HUES48 (cell line): ENCODE data around the gene PRKG1.

Experiments
- H3K27ac ChIP-seq: one replicate; pipeline ENCODE4 v1.7.0; 2013; ENCODE audit warnings: low read depth, low read length, inconsistent platforms
- H3K27me3 ChIP-seq: 2 replicates; pipeline ENCODE4 v1.6.1; 2013; ENCODE audit warnings: mild to moderate bottlenecking, low read length; ENCODE audit not compliant: control insufficient read depth, insufficient read depth
- H3K36me3 ChIP-seq: 2 replicates; pipeline ENCODE4 v1.6.1; 2013; ENCODE audit warnings: low read length; ENCODE audit not compliant: control insufficient read depth, insufficient read depth
- H3K4me1 ChIP-seq: 2 replicates; pipeline ENCODE4 v1.6.1; 2013; ENCODE audit warnings: mild to moderate bottlenecking, low read length; ENCODE audit not compliant: control insufficient read depth, insufficient read depth
- H3K4me3 ChIP-seq: 2 replicates; pipeline ENCODE4 v1.5.1; 2013; ENCODE audit warnings: mild to moderate bottlenecking, low read depth, low read length
- H3K9ac ChIP-seq: 2 replicates; pipeline ENCODE4 v1.6.1; 2013; ENCODE audit warnings: mild to moderate bottlenecking, low read depth, low read length, moderate library complexity
- H3K9me3 ChIP-seq: 2 replicates; pipeline ENCODE4 v1.6.1; 2013; ENCODE audit warnings: low read length; ENCODE audit not compliant: control insufficient read depth, insufficient read depth

PRKG1 gene

DNA sequence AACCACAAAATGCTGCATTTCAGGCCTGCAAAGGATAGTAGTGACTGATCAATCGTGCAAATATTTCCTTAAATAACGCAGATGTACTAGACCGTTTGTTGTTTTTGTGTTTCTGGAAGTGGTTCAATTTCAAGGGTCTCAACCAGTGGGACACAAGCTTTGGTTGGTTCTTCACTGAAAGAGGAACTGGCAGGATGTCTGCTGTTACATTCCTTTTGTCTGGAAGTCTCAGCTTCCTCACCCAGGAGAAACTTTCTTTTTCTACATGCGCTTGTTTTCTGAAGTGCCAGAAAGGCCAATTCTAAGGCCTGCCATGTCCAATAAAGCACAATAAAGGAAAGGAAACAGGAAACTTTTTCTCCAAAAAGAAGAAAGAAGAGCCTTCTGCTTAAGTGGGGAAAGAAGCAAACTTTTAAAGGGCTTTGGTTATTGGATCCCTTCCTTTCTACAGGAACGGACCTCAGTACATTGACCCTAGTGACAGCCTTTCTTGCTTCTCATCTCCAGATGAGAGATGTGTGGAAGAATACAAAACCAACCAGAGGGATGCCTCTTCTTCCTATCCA is 1243.9 kb downstream of the PRKG1 start:
- no peak overlapping the region for H3K27ac ChIP-seq
- H3K9ac ChIP-seq = no peak overlapping the region
- H3K4me1 ChIP-seq = peaks cover 7% of the 10 kb centered on the region
- no peaks in the 10 kb centered on the region for H3K36me3 ChIP-seq
- peaks cover 46% of the 10 kb centered on the region for H3K27me3 ChIP-seq
- H3K9me3 ChIP-seq = no peaks in the 10 kb centered on the region
- no peak overlapping the region for H3K4me3 ChIP-seq

DNA sequence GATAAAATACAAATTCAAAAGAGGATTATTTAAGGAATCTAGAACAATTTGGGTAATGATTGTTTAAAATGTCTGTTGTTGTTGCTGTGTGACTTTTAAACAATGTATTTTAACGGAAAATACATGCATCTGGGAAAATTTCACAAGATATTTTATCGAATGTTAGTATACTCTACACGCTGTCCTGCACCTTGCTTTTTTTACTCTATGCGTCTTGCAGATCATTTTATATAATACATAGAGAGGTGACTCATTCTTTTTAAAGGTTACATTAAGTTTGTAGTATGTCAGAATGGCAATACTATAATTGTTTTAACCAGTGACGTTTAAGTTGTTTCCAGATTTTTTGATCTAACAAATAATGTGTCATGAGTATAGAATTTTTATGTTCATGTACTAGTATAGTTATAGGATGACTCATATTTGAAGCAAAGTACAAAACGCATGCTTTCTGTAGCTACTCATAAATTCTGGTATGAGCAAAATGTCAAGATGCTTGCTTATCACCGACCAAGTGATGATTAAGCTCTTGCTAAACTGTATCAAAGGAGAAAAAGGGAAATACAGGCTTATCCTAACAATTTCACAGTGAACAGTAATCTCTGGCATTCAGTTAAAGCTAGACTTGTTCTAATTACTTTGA is 1244.7 kb downstream of the PRKG1 start:
- H3K27ac ChIP-seq = no peak overlapping the region
- H3K9ac ChIP-seq = no peak overlapping the region
- H3K4me3 ChIP-seq = no peak overlapping the region
- H3K4me1 ChIP-seq = no peaks in the 10 kb centered on the region
- H3K36me3 ChIP-seq = no peaks in the 10 kb centered on the region
- no peaks in the 10 kb centered on the region for H3K9me3 ChIP-seq
- peaks cover 38% of the 10 kb centered on the region for H3K27me3 ChIP-seq

DNA sequence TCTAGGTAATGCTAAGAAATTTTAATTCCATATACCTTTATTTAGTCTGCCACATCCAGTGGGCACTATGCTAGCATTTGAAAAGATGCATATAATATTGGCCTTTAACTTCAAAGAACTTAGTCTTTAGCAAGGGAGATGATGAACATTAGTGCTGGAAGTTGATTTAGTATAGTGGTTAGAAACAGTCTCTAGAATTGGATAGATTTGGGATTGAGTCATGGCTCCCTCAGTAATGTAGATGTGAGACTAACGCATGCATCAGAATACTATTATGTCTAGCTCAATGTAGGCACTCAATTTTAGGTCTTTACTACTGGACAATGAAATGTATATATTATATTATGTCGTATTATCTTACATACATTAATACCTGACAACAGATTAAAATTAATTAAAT is 1245.6 kb downstream of the PRKG1 start:
- Histone ChIP-seq H3K4me3 (no peak overlapping the region), H3K27ac (no peak overlapping the region), H3K27me3 (peaks cover 30% of the 10 kb centered on the region), H3K9ac (no peak overlapping the region), H3K9me3 (no peaks in the 10 kb centered on the region), H3K36me3 (no peaks in the 10 kb centered on the region), H3K4me1 (no peaks in the 10 kb centered on the region)

GRCh38 chr10:52322323-52322722 is 1248.0 kb downstream of the PRKG1 start:
- Histone ChIP-seq H3K27me3 (peaks cover 6% of the 10 kb centered on the region; the same call in 1 of the 2 replicates), H3K4me1 (no peaks in the 10 kb centered on the region), H3K36me3 (no peaks in the 10 kb centered on the region), H3K27ac (no peak overlapping the region), H3K9me3 (no peaks in the 10 kb centered on the region), H3K9ac (no peak overlapping the region), H3K4me3 (no peak overlapping the region)

DNA sequence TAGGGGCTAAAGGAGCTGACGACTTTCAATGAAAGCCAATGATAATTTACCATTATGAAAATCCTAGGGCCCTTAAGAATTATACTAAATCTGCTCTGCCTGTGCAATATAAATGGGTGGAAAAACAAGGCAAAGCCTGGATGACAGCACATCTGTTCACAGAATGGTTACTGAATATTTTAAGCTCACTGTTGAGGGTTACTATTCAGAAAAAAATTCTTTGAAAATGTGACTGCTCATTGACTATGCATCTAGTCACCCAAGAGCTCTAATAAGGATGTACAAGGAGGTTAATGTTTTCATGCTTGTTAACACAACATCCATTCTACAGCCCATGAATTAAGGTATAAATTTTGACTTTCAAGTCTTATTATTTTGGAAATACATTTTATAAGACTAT is 1248.6 kb downstream of the PRKG1 start:
- Histone ChIP-seq H3K27ac (no peak overlapping the region), H3K4me3 (no peak overlapping the region), H3K4me1 (no peaks in the 10 kb centered on the region), H3K9ac (no peak overlapping the region), H3K9me3 (no peaks in the 10 kb centered on the region), H3K36me3 (no peaks in the 10 kb centered on the region), H3K27me3 (peaks cover 3% of the 10 kb centered on the region; the same call in 1 of the 2 replicates)

GRCh38 chr10:52326382-52326781 is 1252.1 kb downstream of the PRKG1 start:
- Histone ChIP-seq H3K36me3 (no peaks in the 10 kb centered on the region), H3K27me3 (no peaks in the 10 kb centered on the region), H3K4me1 (no peaks in the 10 kb centered on the region), H3K27ac (no peak overlapping the region), H3K9ac (no peak overlapping the region), H3K9me3 (no peaks in the 10 kb centered on the region), H3K4me3 (no peak overlapping the region)

DNA sequence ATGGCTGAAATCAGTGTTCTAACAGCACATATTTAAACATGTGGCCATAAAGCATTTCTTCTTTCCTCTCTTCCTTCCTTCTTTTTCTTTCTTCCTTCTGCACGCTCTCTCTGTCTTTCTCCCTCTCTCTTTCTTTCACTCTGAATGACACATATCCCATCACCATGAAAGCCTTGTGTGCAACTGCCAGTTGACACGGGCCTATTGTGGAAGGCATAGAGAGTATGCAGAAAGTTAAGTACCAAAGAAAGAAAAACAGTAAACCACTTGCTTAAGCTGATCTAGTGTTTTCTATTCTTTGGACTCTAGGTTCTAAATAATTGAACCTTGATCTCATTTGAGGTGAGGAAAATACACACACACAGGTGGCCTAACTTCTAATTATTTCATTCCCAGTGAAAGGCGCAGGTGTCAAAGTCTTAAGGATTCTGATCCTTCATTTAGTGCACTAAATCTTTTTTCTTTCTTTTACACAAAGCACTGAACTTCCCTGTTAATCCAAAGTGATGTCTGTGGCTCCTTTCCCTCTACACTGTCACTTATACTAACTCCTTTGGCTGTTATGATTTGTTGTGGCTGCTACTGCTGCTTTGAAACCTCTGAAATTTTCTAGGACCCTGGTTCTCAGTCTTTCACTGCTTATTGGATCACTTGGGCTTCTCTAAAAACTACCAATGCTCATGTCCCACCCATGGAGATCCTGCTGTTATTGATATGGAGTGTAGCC is 1257.5 kb downstream of the PRKG1 start:
- no peak overlapping the region for H3K4me3 ChIP-seq
- H3K36me3 ChIP-seq = no peaks in the 10 kb centered on the region
- H3K9me3 ChIP-seq = no peaks in the 10 kb centered on the region
- no peaks in the 10 kb centered on the region for H3K27me3 ChIP-seq
- no peak overlapping the region for H3K27ac ChIP-seq
- peaks cover 8% of the 10 kb centered on the region; the same call in 1 of the 2 replicates for H3K4me1 ChIP-seq
- H3K9ac ChIP-seq = no peak overlapping the region

DNA sequence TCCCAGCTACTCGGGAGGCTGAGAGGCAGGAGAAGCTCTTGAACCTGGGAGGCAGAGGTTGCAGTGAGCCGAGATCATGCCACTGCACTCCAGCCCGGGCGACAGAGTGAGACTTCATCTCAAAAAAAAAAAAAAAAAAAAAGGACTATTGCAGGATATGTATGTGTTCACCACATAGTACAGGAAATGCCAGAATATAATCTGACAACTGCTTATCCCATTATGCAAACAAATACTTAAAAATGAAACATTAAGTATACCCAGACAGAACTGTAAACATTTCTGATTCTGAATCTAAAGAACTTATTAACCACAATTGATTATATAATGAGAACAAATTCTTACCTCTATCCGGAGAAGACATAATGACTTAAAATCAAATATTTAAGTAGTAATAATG is 1258.5 kb downstream of the PRKG1 start:
- H3K36me3 ChIP-seq = no peaks in the 10 kb centered on the region
- no peak overlapping the region for H3K9ac ChIP-seq
- no peak overlapping the region for H3K27ac ChIP-seq
- no peaks in the 10 kb centered on the region for H3K27me3 ChIP-seq
- H3K4me1 ChIP-seq = peaks cover 8% of the 10 kb centered on the region; the same call in 1 of the 2 replicates
- no peak overlapping the region for H3K4me3 ChIP-seq
- no peaks in the 10 kb centered on the region for H3K9me3 ChIP-seq

DNA sequence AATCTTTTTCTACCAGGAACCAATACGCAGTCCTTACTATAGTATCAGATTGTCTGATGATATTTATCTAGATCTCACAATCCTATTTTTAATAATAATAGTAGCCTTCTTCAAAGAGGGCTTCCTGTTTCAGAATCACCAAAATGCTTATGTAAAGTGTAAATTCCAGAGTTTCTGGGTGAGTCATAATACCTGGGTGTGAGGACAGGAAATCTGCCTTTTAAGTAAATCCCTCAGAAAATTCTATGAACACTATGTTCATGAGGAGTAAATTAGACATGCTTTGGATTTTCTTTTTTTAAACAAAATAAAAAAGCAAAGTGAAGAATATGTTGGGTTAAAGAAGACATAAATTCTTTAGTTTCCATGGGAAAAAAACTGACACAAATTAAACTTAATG is 1260.3 kb downstream of the PRKG1 start:
- Histone ChIP-seq H3K4me1 (peaks cover 8% of the 10 kb centered on the region; the same call in 1 of the 2 replicates), H3K27ac (no peak overlapping the region), H3K36me3 (no peaks in the 10 kb centered on the region), H3K4me3 (no peak overlapping the region), H3K27me3 (no peaks in the 10 kb centered on the region), H3K9me3 (no peaks in the 10 kb centered on the region), H3K9ac (no peak overlapping the region)

GRCh38 chr10:52335665-52336064 is 1261.4 kb downstream of the PRKG1 start:
- H3K27me3 ChIP-seq = no peaks in the 10 kb centered on the region

DNA sequence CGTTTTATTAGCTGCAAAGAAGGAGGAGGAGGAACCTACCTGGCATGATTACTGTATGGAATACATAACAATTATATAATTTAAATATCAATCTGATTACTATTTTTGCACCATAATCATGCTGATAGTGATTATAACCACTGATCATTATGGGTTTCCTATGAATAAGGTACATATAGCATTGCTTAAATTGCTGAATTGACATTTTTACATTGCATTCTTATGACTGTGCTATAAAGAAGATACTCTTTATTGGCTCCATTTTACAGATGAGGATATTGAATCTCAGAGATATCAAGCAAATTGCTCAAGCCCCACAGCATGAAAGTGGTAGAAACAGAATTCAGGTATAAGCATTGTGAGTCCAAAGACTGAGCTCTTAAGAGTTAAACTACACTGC is 1262.9 kb downstream of the PRKG1 start:
- Histone ChIP-seq H3K4me3 (no peak overlapping the region), H3K27me3 (no peaks in the 10 kb centered on the region), H3K27ac (no peak overlapping the region), H3K36me3 (no peaks in the 10 kb centered on the region), H3K9ac (no peak overlapping the region), H3K4me1 (peaks cover 8% of the 10 kb centered on the region; the same call in 1 of the 2 replicates), H3K9me3 (no peaks in the 10 kb centered on the region)

More at GRCh38 chr10:52335665-52336064, 1261.4 kb downstream of the PRKG1 start:
- no peaks in the 10 kb centered on the region for H3K36me3 ChIP-seq
- peaks cover 8% of the 10 kb centered on the region; the same call in 1 of the 2 replicates for H3K4me1 ChIP-seq
- no peak overlapping the region for H3K9ac ChIP-seq
- H3K27ac ChIP-seq = no peak overlapping the region
- H3K9me3 ChIP-seq = no peaks in the 10 kb centered on the region
- no peak overlapping the region for H3K4me3 ChIP-seq
